ENCODE results near the gene SMNDC1.
"Not testable (repeated sequence)": the region's sequence is repeated elsewhere in the genome, so short reads cannot be mapped to it uniquely, and the experiment has no call there.

SMNDC1 gene

DNA sequence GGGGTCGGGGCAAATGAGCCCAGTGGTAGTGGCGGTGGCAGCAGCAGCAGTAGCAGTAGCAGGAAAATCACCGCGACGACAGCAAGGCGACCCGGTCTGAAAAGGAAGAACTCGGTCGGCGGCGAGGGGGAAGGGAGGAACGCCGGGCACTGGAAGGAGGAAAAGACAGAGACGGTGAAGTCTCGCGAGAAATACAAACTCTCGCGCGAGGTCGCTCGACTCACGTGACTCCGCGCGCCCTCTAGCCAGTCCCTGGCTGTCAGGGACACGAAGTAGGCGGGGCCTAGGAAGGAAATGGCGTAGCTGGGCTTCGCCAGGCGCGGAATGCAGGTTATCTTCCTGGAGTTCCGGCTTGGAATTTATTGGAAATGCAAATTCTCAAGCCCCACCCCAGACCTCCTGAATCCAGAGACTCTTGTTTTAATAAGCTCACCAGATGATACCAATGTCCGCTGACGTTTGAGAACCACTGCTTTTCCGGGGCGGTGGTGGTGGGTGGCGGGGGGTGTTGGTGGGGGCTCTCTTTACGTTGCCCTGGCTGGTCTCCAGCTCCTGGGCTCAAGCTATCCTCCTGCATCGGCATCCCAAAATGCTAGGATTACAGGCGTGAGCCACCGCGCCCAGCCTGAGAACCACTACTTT lies at the start of gene SMNDC1:
SMNDC1 (minus strand) TSS at position 141 of the 642 bp plus-strand sequence. CDS start 1,333 bp downstream, outside the sequence.
- peak; percentile 97 for DNase-seq

DNA sequence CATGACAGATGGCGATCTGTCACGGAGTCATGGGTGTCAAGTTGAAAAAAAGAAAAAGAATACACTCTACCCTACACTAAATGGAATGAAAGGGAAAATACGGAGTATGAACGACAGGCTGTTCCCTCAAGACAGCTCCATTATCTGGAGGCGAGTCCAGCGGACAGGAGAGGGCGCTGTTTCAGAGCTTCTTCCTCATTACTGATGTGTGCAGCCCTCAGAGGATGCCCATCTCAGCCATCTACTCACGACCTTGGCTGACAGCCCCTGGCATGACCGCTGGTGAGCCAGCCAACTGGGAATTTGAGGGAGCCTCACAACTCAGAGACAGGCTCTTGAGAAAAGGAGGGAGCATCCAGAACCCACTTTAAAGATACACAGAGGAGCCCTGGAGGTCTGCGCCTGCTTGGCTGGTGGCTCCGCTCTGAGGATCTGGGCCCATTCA lies 49.6 kb upstream of the SMNDC1 start:
- peak; percentile 78 for DNase-seq

DNA sequence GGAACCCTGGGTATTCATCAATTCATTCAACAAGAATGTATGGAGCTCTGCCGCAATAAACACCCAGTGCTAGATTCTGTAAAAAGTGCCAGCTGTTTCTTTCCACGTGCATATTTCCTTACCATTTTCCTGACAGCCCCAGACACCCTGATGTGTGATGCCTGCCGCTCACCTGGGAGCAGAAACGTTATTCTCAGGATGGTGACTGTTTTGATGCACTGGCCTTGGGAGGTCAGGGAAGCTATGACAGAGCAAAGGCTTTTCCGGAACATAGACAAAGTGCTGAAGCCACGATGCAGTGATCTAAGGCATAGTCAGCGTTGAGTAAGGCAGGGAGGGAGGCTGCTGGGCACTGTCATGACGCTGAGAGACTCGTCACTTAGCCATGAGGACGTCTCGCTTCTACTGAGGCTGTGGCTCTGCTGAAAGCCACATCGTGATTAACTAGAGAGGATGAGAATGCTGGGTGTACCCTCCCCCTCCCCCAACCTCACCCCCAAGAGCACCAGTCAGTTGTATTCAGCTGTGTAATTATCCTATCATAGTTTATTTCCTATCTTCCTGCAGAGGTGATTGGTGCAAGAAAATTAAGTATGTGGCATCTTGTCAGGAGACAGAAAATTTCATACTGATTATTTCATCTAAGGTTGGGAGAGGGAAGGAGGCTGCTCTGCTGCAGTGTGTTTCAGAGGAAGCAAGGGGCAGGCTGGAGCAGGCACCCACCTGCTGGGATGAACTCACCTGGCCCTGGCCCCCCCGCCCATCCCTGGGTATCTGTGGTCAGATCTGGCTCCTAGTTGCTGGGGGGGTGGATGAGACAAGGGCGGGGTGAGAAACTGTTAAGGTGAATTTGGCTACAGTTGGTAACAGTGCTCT lies 48.8 kb upstream of the SMNDC1 start:
- DNase-seq = peak; percentile 52

DNA sequence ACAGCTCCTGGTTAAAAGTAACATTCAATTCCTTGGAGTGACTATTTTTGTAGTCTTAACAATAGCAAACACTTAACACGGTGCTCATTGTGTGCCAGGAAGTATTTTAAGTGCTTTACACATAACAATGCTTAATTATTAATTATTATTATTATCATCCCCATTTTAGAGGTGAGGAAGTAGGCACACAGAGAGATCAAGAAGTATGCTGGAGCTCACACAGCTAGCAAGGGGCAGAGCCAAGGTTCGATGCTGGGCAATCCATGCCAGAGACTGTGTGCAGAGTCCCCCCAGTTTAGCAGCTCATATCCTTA lies 48.2 kb upstream of the SMNDC1 start:
- no peak for DNase-seq

DNA sequence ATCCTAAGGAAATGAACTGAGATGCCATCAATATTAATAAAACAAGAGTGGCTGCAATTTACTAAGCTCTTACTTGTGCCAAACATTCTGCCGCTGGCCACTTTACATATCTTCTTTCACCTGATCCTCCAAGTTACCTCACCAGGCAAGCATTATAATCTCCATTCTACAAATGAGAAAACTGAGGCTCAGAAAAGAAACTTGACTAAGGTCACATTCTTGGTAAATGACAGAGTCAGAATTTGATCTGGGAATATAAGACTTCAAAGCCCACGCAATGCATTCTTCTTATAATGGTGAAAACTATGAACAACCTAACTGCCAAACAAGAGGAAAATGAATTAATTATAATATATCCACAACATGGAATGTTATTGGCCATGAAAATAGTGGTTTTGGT lies 46.1 kb upstream of the SMNDC1 start:
- no peak for DNase-seq

DNA sequence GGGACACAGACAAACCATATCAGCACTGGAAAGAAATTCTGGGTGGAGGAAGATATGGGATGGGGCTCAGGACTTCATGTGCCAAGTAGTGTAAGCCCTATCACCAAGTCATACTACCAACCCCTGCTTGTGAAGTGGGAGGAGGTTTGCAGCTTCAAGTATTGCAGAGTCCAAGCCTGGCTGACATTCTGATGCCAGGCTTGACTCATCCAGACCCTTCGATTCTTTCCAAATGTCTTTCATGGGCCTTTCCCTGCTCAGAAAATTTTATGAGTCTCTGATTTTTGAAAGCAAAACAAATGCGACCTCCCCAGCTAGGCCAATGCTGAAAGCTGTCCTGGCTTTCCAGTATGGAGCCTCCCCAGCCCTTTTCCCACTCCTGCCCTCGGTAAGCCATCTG lies 45.1 kb upstream of the SMNDC1 start:
- no peak for DNase-seq

DNA sequence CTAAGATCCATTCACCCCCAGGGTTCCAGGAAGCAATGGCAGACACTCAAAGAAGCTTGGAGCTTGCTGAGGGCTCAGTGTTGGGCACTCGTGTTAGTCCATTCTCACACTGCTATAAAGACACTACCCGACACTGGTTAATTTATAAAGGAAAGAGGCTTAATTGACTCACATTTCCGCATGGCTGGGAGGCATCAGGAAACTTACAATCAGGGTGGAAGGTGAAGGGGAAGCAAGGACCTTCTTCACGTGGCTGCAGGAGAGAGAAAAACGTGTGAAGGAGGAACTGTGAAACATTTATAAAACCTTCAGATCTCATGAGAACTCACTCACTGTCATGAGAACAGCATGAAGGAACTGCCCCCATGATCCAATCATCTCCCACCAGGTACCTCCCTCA lies 44.7 kb upstream of the SMNDC1 start:
- DNase-seq = no peak

DNA sequence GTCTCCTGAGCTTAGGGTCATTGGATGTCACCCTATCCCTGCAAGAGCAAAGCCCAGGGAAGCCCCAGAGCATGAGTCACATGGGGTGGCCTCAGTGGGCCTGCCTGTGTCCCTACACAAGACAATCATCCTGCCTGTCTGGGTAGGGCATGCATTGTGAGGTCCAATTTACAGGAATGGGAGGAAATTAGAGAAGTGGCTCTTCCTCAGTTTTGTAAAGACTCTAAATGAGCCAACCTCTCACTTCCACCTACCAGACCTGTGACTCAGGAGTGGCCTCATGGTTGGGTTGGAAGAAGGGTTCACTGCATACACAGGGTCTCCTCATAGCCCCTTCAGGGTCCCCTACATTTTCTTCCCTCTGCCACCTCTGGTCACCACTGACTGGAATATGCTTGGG lies 43.6 kb upstream of the SMNDC1 start:
- no peak for DNase-seq

DNA sequence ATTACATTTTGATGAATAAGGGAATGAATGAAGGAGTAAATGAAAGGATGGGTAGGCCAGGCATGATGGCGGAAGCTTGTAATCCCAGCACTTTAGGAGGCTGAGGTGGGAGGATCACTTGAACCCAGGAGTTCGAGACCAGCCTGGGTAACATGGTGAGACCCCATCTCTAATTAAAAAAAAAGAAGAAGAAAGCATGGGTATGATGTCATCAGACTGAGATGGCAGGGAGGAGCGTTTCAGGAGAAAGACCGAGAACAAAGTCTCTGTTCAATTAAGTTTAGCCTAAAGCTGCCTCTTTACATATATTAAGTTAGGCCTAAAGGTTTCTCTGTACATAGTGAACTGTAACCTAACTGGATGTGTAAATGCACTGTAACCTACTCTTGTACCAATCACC lies 42.2 kb upstream of the SMNDC1 start:
- DNase-seq = no peak

DNA sequence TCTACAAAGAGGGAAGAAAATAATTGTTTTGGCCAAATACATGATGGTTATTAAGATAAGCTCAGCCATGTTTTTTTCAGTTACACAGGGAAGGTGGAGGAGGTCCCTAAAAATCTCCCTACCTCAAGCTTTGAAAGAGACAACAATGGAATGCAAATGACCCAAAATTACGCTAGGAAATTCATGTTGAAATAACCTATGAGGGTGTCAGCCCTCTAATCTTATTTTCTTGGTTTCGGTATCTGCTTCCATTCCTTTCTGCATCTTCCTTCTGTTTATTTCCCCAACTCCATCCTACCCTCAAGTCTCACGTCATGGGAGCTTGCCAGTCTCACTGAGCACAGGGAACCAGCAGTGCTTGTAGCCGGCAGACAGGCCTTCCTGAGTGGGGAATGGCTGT lies 40.6 kb upstream of the SMNDC1 start:
- DNase-seq = no peak

DNA sequence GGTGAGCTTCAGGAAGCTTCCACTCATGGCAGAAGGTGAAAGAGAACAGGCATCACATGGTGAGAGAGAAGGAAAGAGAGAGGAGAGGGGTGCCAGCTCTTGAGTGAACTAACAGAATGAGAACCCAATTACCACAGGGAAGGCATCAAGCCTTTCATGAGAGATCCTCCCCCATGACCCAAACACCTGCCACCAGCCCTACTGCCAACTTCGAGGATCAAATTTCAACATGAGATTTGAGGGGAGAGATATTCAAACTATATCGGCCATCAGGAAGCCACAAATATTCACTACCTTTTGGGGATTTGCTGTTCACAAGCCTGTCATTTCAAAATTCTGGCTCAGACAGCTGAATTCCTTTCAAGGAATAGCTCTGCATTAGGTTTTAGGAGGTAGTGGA lies 39.9 kb upstream of the SMNDC1 start:
- DNase-seq = no peak

DNA sequence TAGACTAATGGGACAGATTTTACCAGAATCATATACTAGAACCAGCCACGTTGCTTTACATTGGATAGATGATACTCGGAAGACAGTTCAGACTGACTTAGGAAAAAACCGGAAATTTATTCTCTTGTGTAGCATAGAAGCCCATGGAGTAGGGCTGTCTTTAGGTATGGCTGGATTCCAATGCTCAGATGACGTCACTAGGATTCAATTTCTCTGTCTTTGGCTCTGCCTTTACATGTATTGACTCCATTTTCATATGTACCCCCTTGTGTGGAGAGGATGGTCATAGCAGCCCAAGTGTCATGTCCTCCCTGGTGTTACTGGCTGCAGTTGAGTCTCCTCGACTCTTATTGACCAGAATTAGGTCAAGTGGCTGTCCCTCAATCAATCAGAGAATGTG lies 39.2 kb upstream of the SMNDC1 start:
- DNase-seq = no peak

DNA sequence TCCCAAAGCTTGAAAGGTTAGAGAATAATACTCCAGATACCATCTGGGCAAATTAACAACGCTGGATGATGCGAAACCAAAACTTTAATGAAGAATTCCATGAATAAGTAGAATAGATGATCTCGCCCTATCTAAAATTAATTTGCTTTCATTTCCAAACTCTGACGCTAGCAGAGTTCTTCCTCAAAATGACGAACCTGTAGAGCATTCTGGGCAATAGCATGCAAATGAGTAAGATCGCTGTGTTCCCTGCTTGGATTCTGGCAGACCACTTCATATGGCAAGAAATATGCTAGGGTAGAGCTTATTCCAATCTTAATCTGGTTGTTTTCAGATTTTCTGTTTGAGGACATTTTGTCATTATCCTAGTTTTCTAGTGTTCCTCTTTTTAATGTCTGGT lies 36.1 kb upstream of the SMNDC1 start:
- no peak for DNase-seq

DNA sequence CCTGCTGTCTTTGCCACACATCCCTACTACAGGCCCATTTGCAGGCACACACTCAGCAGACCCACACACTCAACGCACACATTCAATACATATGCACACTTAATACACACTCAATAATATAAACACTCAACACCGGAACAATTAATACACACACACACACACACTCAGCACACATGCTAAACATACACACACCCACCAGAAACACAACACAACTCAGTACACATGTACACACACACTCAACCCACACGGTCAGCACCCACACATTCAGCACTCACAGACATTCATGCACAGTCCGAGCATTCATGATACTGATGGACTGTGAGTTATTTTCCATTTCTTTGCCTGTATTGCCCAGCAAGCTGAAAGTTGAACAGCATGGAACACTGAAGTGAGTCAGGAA lies 35.4 kb upstream of the SMNDC1 start:
- DNase-seq = no peak

DNA sequence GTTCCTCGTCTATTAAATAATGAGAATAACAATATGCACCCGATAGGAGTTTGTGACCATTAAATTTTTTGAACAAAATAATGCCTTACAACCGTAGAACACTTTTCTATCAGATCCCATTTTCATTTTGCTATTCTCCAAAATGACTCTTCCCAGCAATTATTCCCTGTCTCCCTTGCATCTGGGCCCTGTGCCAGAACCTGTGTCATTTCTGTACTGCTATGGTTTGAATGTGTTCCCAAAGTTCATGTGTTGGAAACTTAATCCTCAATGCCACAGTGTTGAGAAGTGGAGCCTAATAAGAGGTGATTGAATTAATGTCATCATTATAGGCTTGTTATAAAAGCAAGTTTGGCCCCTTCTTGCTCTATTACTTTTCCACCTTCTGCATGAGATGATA lies 33.2 kb upstream of the SMNDC1 start:
- DNase-seq = no peak

DNA sequence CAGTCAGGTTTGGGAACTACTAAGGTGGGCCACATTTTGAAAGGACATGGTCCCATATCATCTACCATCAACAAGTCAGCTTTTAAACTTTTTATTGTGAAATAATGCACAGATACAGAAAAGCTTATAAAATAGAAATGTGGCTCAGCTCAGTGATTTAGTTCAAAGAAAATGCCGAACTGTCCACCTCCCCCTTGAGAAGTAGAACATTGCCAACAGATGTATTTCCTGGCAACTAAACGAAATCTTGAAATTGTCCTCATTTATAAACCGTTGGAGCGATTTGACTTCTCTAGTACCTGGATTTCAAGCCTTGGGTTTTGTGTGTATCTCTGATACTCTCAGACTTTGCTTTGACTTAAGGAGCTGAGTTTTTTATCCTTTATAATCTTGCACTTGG lies 32.7 kb upstream of the SMNDC1 start:
- DNase-seq = no peak

DNA sequence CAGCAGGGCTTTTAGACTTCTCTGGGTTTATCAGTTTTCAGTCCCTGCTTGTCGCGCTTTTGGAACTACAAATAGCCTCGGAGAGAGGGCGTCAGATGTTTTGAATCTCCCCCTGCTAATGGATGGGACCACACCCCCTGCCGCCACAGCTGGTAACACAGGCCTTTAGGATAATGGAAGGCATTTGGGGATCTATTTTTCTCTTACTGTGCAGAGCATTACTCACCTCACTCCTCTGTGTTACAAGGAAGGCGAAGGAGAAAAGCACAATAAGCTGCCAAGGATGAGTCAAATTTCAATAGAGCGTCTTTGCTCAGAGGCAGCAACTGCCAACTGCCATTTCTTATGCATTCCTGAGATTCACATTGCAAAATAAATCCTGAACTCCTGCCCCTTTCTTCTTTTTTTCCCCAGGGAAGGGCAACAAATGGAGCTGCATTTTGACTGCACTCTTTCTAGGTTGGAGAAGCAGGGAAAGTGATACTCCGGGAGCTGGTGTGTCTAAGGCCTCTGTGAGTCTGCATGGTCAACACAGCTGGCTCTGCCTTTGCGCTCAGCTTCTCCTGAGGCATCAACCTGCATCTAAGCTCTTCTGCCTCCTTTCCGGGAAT lies 31.5 kb upstream of the SMNDC1 start:
- DNase-seq = no peak

DNA sequence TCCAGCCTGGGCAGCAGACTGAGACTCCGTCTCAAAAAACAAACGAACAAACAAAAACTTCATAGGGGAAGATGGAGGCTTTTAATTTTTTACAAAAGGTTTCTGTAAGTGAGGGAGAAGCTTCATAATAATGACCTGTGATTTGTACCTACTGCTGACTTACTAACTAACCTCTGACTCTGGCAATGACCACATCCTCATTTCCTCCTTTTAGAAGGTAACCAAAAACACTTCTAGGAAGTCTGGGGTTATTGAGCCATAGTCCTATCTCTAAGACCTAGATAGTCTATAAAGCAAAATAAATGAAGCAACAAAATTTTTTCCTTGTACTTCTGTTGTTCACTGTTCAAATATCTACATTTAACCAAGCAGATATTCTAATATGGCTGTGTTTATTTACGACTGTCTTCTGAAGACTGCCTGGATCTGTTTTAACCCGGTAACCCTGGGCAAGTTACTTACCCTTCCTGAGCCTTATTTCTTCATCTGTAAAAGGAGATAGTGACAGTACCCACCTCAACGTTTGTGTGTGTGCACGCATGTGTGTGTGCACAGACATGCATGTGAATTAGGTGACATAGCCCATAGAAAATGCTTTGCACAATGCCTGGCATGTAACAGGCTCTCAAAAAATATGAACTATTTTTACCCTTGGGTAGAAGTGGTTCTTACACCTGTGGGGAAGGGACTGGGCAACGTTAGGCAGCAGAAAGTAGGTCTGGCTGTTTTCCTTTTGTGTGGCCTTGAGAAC lies 30.8 kb upstream of the SMNDC1 start:
- no peak for DNase-seq

DNA sequence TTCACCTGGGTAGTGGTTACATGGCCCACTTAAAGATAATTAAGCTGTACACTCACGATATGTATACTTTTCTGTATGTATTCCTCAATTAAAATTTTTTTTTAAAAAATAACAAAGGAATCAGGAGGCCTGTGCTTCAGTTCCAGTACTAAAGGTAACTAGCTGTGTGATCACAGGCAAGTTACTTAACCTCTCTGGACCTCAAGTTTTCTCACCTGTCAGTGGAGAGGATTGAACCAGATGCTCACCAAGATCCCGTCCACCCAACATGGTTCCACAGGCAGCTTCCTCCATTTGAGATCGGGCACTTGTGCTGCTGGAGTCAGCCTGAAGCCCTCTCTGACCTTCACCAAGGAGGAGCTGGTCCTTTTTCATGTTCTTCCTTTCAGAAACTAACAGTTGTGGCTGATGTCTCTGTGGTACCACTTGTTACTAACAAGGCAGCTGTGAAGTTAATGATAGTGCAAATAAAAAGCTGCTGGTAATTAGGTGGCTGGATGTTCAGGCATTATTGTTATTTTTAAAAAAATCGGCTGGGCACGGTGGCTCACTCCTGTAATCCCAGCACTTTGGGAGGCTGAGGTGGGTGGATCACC lies 29.4 kb upstream of the SMNDC1 start:
- DNase-seq = no peak

DNA sequence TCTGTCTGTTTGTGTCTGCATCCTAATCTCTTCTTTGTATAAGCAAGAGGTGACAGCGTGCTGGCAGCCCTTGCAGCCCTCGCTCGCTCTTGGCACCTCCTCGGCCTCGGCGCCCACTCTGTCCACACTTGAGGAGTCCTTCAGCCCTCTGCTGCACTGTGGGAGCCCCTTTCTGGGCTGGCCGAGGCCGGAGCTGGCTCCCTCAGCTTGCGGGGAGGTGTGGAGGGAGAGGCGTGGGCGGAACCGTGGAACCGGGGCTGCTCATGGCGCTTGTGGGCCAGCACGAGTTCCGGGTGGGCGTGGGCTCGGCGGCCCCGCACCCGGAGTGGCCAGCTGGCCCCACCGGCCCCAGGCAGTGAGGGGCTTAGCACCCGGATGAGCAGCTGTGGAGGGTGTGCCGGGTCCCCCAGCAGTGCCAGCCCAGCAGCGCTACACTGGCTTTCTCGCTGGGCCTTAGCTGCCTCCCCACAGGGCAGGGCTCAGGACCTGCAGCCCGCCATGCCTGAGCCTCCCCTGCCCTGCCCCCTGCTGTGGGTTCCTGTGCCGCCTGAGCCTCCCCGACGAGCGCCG lies 26.6 kb upstream of the SMNDC1 start:
- not testable (repeated sequence) for DNase-seq

DNA sequence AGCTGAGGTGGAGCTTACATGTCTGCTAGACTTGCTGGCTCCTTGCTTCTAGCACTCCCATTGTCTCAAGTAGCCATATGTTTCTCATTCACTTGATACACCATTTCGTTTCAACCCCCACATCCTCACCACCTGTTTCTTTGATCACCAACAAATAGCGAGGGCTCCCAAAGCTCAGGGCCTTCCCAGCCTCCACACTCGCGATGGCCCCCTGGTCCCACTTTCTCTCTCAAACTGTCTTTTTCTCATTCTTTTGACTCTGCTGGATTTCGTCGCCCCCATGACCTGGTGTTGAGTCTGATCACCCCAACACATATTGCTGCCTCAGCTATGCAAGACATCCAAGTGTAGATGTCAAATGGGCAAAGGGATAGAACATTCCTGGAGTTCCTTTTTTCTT lies 26.0 kb upstream of the SMNDC1 start:
- no peak for DNase-seq

DNA sequence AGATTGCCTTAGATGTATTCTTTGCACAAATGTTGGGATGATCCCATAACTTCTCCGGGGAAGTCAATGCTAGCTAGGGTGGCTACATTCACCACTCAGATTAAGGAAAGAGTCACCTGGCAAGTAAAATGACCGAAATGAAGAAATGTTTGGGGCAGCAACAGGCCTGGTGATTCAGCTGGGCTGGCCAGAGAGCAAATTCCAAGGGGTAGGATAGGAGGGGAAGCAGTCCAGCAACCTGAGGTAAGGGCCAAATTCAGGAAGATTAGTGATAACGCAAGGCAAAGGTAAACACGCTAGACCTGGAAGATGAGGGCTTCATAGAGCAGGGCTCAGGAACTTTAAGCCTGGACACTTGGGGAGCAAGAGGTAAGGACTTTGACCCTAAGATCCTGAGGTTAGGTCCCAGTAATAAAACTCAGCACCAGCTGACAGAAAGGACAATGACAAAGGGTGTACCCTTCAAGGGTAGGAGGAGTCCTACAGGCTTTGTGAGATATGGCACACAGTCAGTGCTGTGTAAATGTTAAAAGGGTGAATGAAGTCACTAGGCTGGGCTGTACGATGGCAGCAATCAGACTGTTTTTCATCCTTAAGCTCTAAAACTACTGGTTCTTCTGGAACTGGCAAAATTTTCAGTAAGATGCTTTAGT lies 22.7 kb upstream of the SMNDC1 start:
- no peak for DNase-seq
